Measurements from ENCODE around the gene NXPH4. TPM values are rescaled to one million over a fixed set of nuclear protein-coding genes. Genes with fewer than 3 reads are reported as not detected.

The NXPH4 gene
- total and polyA plus RNA-seq, 7 donors, result 0.01 to 0.58 (median 0.24) TPM; not detected in 2

GRCh38 chr12:57205931-57206330, 10.7 kb upstream of the NXPH4 start:
- ATAC-seq, result no peak
- no peak for TF ChIP-seq CTCF (IDR thresholded peaks at IDR 0.05)
- intact Hi-C loops (cut with DNase I), result no loop called here

GRCh38 chr12:57207731-57208630, 8.6 kb upstream of the NXPH4 start:
- H3K4me3 ChIP-seq, result no peak overlapping the region
- H3K27me3 ChIP-seq (ENCODE audit: insufficient read depth in 3 of 3, low read length in 2 of 3), result no peaks in the 10 kb centered on the region
- intact Hi-C loops (cut with DNase I), result no loop called here
- H3K9me3 ChIP-seq, result no peaks in the 10 kb centered on the region
- ATAC-seq, result no peak
- H3K27ac ChIP-seq, result no peak overlapping the region
- H3K36me3 ChIP-seq (ENCODE audit: insufficient read depth in 1 of 2, low read depth in 1 of 2), result peaks cover 0 to 9% of the 10 kb centered on the region in 2 donors
- no peak for DNase-seq
- 72 to 83% (median 80%) methylated on average over 28 to 29 of the region's 29 CpGs for WGBS, 3 donors
- no peaks in the 10 kb centered on the region for H3K4me1 ChIP-seq
- TF ChIP-seq CTCF (IDR thresholded peaks at IDR 0.05), result no peak

More at GRCh38 chr12:57205931-57206330, 10.7 kb upstream of the NXPH4 start:
- Histone ChIP-seq H3K27ac (no peak overlapping the region), H3K4me1 (no peaks in the 10 kb centered on the region), H3K27me3 (ENCODE audit: insufficient read depth in 3 of 3, low read length in 2 of 3) (no peaks in the 10 kb centered on the region), H3K9me3 (no peaks in the 10 kb centered on the region), H3K36me3 (ENCODE audit: insufficient read depth in 1 of 2, low read depth in 1 of 2) (peaks cover 0 to 22% of the 10 kb centered on the region in 2 donors), H3K4me3 (no peak overlapping the region)
- DNase-seq, result no peak
- WGBS, 3 donors, result 85 to 93% (median 91%) methylated on average over 7 of the region's 7 CpGs

DNA sequence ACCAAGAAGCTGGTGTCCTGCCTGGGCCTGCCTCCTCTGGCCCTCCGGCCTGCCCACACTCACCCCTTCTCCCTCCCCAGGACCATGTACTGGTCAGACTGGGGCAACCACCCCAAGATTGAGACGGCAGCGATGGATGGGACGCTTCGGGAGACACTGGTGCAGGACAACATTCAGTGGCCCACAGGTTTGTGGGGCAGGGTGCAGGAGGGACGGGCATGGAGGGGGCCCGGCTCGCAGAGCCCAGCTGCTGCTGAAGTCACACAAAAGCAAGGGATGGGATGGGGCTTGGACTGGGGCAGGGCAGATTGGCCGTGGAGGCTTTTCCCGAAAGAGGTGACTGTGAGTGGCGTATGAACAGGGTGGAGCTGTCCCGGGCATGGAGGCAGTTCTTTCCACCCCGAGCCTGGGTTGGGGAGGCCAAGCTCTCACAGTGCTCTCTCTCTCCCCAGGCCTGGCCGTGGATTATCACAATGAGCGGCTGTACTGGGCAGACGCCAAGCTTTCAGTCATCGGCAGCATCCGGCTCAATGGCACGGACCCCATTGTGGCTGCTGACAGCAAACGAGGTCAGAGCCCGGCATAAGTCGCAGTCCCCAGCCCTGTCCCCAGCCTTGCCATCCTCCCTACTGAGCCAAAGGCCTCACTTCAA, 7.8 kb upstream of the NXPH4 start:
- no peak for TF ChIP-seq CTCF (IDR thresholded peaks at IDR 0.05)
- H3K9me3 ChIP-seq, result no peaks in the 10 kb centered on the region
- intact Hi-C loops (cut with DNase I), result no loop called here
- WGBS, 3 donors, result 49 to 53% (median 50%) methylated on average over 21 to 22 of the region's 22 CpGs
- no peak for ATAC-seq
- H3K4me3 ChIP-seq, result no peak overlapping the region
- H3K4me1 ChIP-seq, result peaks cover 5% of the 10 kb centered on the region
- peak in 1 of 2 donors; percentile 71 for DNase-seq
- peaks cover 0 to 2% of the 10 kb centered on the region in 2 donors for H3K36me3 ChIP-seq (ENCODE audit: insufficient read depth in 1 of 2, low read depth in 1 of 2)
- H3K27ac ChIP-seq, result no peak overlapping the region
- no peaks in the 10 kb centered on the region for H3K27me3 ChIP-seq (ENCODE audit: insufficient read depth in 3 of 3, low read length in 2 of 3)

DNA sequence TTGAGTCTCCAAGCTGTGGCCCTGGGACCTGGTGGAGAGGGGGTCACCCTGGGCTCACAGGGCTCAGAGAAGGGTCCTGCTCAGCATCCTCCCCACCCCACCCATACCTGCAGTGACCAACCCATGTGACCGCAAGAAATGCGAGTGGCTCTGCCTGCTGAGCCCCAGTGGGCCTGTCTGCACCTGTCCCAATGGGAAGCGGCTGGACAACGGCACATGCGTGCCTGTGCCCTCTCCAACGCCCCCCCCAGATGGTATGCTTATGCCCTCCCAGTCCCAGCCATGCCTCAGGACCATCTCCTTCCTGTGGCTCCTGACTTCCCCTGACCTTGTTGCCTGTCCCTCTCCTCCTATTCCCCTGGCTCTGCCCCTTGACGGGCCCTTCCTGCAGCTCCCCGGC, 6.7 kb upstream of the NXPH4 start:
- ATAC-seq (no peak), DNase-seq (no peak)
- intact Hi-C loops (cut with DNase I), result loop anchor here in 1 of 2 donors (10.0 kb wide), 1 partner anchor 255 kb away; no protein-coding TSS in a partner anchor
- H3K36me3 ChIP-seq (ENCODE audit: insufficient read depth in 1 of 2, low read depth in 1 of 2), result no peaks in the 10 kb centered on the region
- no peak overlapping the region for H3K27ac ChIP-seq
- H3K9me3 ChIP-seq, result no peaks in the 10 kb centered on the region
- TF ChIP-seq CTCF (IDR thresholded peaks at IDR 0.05), result no peak
- peaks cover 8% of the 10 kb centered on the region for H3K4me1 ChIP-seq
- no peak overlapping the region for H3K4me3 ChIP-seq
- peaks cover 0 to 3% (median 0%) of the 10 kb centered on the region in 3 donors for H3K27me3 ChIP-seq (ENCODE audit: insufficient read depth in 3 of 3, low read length in 2 of 3)
- 80 to 83% (median 81%) methylated on average over 5 to 8 of the region's 8 CpGs for WGBS, 3 donors
